Natural killer cell (primary cell): ENCODE data around the gene MAP2K5. TPM values are rescaled to one million over a fixed set of nuclear protein-coding genes. Genes with fewer than 3 reads are reported as not detected.
A peak's percentile ranks its signal among the peaks of the same experiment; 100 is the strongest.

ENCODE experiments used
- ATAC-seq, 3 donors: fragments of 150-1000 bp in 2 of 3; fragments of 200-7000 bp in 1 of 3; cut with Tn5 transposase; 1 replicate in 1 of 3; 2 replicates in 2 of 3; pipeline ENCODE4 v1.10.0; 2021; ENCODE audit warnings: mild to moderate bottlenecking in 2 of 3, moderate library complexity in 2 of 3
- DNase-seq, 2 donors: peaks; one replicate each; pipeline versions ENCODE4 v3.0.0 to v3.0.0-alpha.2; 2013 to 2021; ENCODE audit warnings: mixed read lengths in 1 of 2
- H3K27ac ChIP-seq: one replicate; pipeline ENCODE4 v1.5.1; 2013; ENCODE audit warnings: mild to moderate bottlenecking, low read length
- H3K27me3 ChIP-seq: one replicate; pipeline ENCODE4 v1.6.1; 2013; ENCODE audit warnings: low read length; ENCODE audit not compliant: control insufficient read depth, insufficient read depth
- H3K36me3 ChIP-seq: one replicate; pipeline ENCODE4 v1.6.1; 2013; ENCODE audit warnings: low read length; ENCODE audit not compliant: control insufficient read depth, insufficient read depth
- H3K4me1 ChIP-seq: one replicate; pipeline ENCODE4 v1.6.1; 2013; ENCODE audit warnings: low read length; ENCODE audit not compliant: control insufficient read depth, insufficient read depth
- H3K4me3 ChIP-seq: one replicate; pipeline ENCODE4 v1.5.1; 2013; ENCODE audit warnings: low read length
- H3K9me3 ChIP-seq: one replicate; pipeline ENCODE4 v1.6.1; 2013; ENCODE audit warnings: low read length; ENCODE audit not compliant: control insufficient read depth, insufficient read depth
- H3K27ac Mint-ChIP-seq, 2 donors: one replicate each; pipeline ENCODE4 v1.8.0; 2022; ENCODE audit warnings: mild to moderate bottlenecking in 2 of 2, mixed read lengths in 2 of 2, moderate library complexity in 1 of 2
- H3K27me3 Mint-ChIP-seq, 2 donors: one replicate each; pipeline ENCODE4 v1.8.0; 2022; ENCODE audit warnings: low read depth in 2 of 2, mixed read lengths in 2 of 2
- H3K36me3 Mint-ChIP-seq: one replicate; pipeline ENCODE4 v1.8.0; 2022; ENCODE audit warnings: mixed read lengths
- H3K4me1 Mint-ChIP-seq, 2 donors: one replicate each; pipeline ENCODE4 v1.8.0; 2022; ENCODE audit warnings: mixed read lengths in 2 of 2
- H3K4me3 Mint-ChIP-seq: one replicate; pipeline ENCODE4 v1.8.0; 2022; ENCODE audit warnings: mild to moderate bottlenecking, moderate library complexity, mixed read lengths
- H3K9me3 Mint-ChIP-seq, 2 donors: one replicate each; pipeline ENCODE4 v1.8.0; 2022; ENCODE audit warnings: mixed read lengths in 2 of 2
- CTCF ChIP-seq: fragments of 200-600 bp; IDR thresholded peaks from one replicate; pipeline ENCODE4 v1.8.0; 2022; ENCODE audit warnings: antibody characterized with exemption
- WGBS: methylation state at CpG from one replicate; pipeline ENCODE4 v1.1.7; 2013; ENCODE audit warnings: missing lambda C conversion rate; ENCODE audit not compliant: insufficient coverage; 5-methylcytosine and 5-hydroxymethylcytosine counted together
- intact Hi-C: fragments of 100-400 bp; cut with micrococcal nuclease; formaldehyde crosslinking; loops from one replicate; pipeline ENCODE4 v1.14.2; 2022
- total RNA-seq, 4 donors: library from RNA; stranded (reverse); fragments of 120-200 nt in 1 of 4; gene quantifications; one replicate each; pipeline versions ENCODE4 v1.2.3 to v1.2.4, GENCODE V29; 2013 to 2022

Gene MAP2K5
- total RNA-seq, 3 donors from 2014 or later (not counting 1 experiment from before 2014, with no cell fraction given) = 25.6 to 32.6 (median 29.2) TPM

DNA sequence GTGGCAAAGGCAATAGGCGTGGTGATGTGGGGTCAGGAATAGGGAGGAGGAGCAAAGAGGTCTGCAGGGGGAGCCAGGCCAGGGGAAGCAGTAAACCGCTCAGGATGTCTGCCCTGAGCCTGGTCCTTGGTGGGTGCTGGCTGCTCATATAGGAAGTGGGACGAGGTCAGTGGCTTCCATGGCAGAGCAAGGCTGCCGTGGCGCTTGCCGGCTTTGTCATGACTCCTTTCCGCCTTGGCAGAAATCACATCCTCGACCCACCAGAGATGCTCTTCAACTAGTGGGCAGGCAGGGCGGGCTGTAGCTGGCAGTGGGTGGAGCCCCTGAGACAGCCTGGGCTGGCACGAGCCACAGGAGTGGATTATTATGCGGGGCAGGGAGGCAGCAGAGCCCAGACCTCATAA lies 269.7 kb downstream of the MAP2K5 start:
- H3K27ac Mint-ChIP-seq = no peak overlapping the region
- no peaks in the 10 kb centered on the region for H3K9me3 Mint-ChIP-seq
- ATAC-seq (peak in 1 of 3 donors; percentile 57), DNase-seq (no peak)
- Histone ChIP-seq H3K27me3 (no peaks in the 10 kb centered on the region), H3K27ac (no peak overlapping the region), H3K4me1 (no peaks in the 10 kb centered on the region), H3K4me3 (no peak overlapping the region), H3K9me3 (no peaks in the 10 kb centered on the region), H3K36me3 (no peaks in the 10 kb centered on the region)
- 49% methylated on average over 11 of the region's 11 CpGs for WGBS
- H3K4me1 Mint-ChIP-seq = peaks cover 0 to 10% of the 10 kb centered on the region in 2 donors
- H3K36me3 Mint-ChIP-seq = no peaks in the 10 kb centered on the region
- H3K27me3 Mint-ChIP-seq = peaks cover 10 to 12% of the 10 kb centered on the region in 2 donors
- no peak overlapping the region for H3K4me3 Mint-ChIP-seq
- intact Hi-C loops = no loop called here
- no peak for TF ChIP-seq CTCF

DNA sequence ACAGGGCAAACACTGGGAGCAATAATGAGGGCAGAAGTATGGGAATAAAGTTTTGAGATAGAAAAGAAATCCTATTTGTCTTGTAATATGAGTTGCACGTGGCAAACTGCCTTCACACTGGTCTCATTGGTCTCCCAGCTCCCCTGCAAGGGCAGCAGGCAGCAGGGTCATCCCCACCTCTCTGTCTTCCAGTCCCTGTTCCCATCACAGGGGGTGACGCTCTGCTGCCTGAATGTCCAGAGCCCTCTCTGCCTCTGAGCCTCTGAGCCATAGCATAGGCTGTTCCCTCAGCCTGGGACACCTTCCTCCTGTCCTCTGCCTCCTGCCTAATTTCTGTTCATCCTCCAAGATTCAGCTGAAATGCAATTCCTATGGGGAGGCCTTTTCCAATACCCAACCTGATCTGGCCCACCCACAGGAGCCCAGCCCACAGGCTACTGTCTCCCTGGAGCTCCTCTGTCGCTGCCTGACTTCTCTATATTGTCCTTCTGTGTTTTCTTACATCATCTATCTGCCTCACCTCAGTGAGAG lies 270.7 kb downstream of the MAP2K5 start:
- Mint-ChIP-seq H3K36me3 (no peaks in the 10 kb centered on the region), H3K27ac (no peak overlapping the region), H3K4me1 (peaks cover 0 to 5% of the 10 kb centered on the region in 2 donors), H3K27me3 (peaks cover 11 to 20% of the 10 kb centered on the region in 2 donors), H3K4me3 (no peak overlapping the region), H3K9me3 (no peaks in the 10 kb centered on the region)
- ATAC-seq = no peak
- WGBS = 83% methylated on average over 3 of the region's 3 CpGs
- DNase-seq = no peak
- no peak for TF ChIP-seq CTCF
- Histone ChIP-seq H3K9me3 (no peaks in the 10 kb centered on the region), H3K27ac (no peak overlapping the region), H3K27me3 (no peaks in the 10 kb centered on the region), H3K4me1 (no peaks in the 10 kb centered on the region), H3K36me3 (no peaks in the 10 kb centered on the region), H3K4me3 (no peak overlapping the region)
- intact Hi-C loops = no loop called here

- no peak for TF ChIP-seq CTCF
- Mint-ChIP-seq H3K27me3 (peaks cover 26 to 34% of the 10 kb centered on the region in 2 donors), H3K4me3 (no peak overlapping the region), H3K27ac (no peak overlapping the region), H3K9me3 (no peaks in the 10 kb centered on the region), H3K4me1 (peaks cover 4 to 7% of the 10 kb centered on the region in 2 donors), H3K36me3 (no peaks in the 10 kb centered on the region)
- Histone ChIP-seq H3K4me1 (no peaks in the 10 kb centered on the region), H3K4me3 (no peak overlapping the region), H3K27me3 (peaks cover 7% of the 10 kb centered on the region), H3K9me3 (no peaks in the 10 kb centered on the region), H3K27ac (no peak overlapping the region), H3K36me3 (no peaks in the 10 kb centered on the region)
- ATAC-seq = no peak
- WGBS = 94% methylated on average over 5 of the region's 5 CpGs
- intact Hi-C loops = no loop called here
- DNase-seq = peak in 1 of 2 donors; percentile 4
Measured at GRCh38 chr15:67815036-67815592, 272.6 kb downstream of the MAP2K5 start.

DNA sequence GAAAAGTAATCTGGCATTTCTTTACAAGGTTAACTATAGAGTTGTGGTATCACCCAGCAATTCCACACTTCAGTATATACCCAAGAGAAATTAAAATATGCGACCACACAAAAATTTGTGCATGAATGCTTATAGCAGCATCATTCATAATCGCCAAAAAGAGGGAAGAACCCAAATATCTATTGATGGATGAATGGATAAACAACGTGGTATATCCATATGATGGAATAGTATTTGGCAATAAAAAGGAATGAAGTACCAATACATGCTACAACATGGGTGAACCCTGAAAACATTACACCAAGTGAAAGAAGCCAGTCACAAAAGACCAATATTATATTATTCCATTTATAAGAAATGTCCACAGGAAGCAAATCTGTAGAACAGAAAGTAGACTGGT lies 274.2 kb downstream of the MAP2K5 start:
- no peak overlapping the region for H3K4me3 Mint-ChIP-seq
- peaks cover 40 to 50% of the 10 kb centered on the region in 2 donors for H3K27me3 Mint-ChIP-seq
- H3K4me1 ChIP-seq = peaks cover 4% of the 10 kb centered on the region
- H3K4me3 ChIP-seq = no peak overlapping the region
- 100% methylated on average over 2 of the region's 3 CpGs for WGBS
- no peaks in the 10 kb centered on the region for H3K36me3 ChIP-seq
- intact Hi-C loops = no loop called here
- no peaks in the 10 kb centered on the region for H3K9me3 ChIP-seq
- H3K9me3 Mint-ChIP-seq = no peaks in the 10 kb centered on the region
- H3K27ac ChIP-seq = no peak overlapping the region
- no peak for ATAC-seq
- no peaks in the 10 kb centered on the region for H3K36me3 Mint-ChIP-seq
- peaks cover 11 to 22% of the 10 kb centered on the region in 2 donors for H3K4me1 Mint-ChIP-seq
- H3K27me3 ChIP-seq = peaks cover 23% of the 10 kb centered on the region
- H3K27ac Mint-ChIP-seq = no peak overlapping the region
- no peak for DNase-seq
- TF ChIP-seq CTCF = no peak
